ENCODE results near the gene PRR20G. TPM values are rescaled to one million over a fixed set of nuclear protein-coding genes. Genes with fewer than 3 reads are reported as not detected.

Gene PRR20G
- total RNA-seq, 1 experiment from 2014 or later, result not detected

- Histone ChIP-seq H3K4me1 (replicated peaks; ENCODE audit: insufficient read depth) (no peaks in the 10 kb centered on the region), H3K4me2 (no peak overlapping the region), H3K9me2 (ENCODE audit: insufficient read depth) (no peaks in the 10 kb centered on the region), H3K79me2 (ENCODE audit: low read depth) (no peaks in the 10 kb centered on the region), H3K27ac (no peak overlapping the region), H3K27me3 (ENCODE audit: insufficient read depth, low read depth) (peaks cover 23% of the 10 kb centered on the region), H2AFZ (no peak overlapping the region), H3F3A (ENCODE audit: insufficient read depth, low read depth) (no peaks in the 10 kb centered on the region), H4K20me1 (ENCODE audit: insufficient read depth) (no peaks in the 10 kb centered on the region), H3K36me3 (ENCODE audit: low read depth) (no peaks in the 10 kb centered on the region), H3K9me3 (ENCODE audit: insufficient read depth, low read depth) (no peaks in the 10 kb centered on the region), H3K4me3 (no peak overlapping the region)
- intact Hi-C loops (cut with micrococcal nuclease; ENCODE audit: unreplicated experiment), result no loop called here
- DNase-seq, result no peak
- no peak for TF ChIP-seq EZH2 (IDR thresholded peaks at IDR 0.05; ENCODE audit: low read depth)
- TF ChIP-seq CTCF (conservative IDR thresholded peaks at IDR 0.05), result no peak
- ChIA-PET POLR2A (ENCODE audit: unreplicated experiment) (no interaction called here), CTCF (no interaction called here)
- no TSS peak for BruUV-seq (replicated peaks)
These were observed 38.5 kb upstream of the PRR20G start for GRCh38 chr3:127326341-127326740.

DNA sequence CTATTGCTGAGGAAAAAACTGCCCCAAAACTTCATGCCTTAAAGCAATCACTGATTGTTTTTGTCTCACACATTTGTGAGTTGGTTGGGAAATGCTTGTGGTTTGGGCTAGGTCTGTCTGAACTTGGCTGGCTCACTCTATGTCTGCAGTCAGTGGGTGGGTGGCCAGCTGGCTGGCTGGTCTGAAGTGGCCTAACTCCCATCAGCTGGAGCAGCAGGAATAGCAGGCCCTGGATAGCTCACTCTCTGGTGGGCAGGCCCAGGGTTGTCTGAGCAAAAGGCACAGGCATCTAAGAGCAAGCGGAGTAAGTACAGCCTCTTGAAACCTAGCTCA, 37.7 kb upstream of the PRR20G start:
- Histone ChIP-seq H3K79me2 (ENCODE audit: low read depth) (no peaks in the 10 kb centered on the region), H3K9me3 (ENCODE audit: insufficient read depth, low read depth) (no peaks in the 10 kb centered on the region), H4K20me1 (ENCODE audit: insufficient read depth) (no peaks in the 10 kb centered on the region), H3F3A (ENCODE audit: insufficient read depth, low read depth) (no peaks in the 10 kb centered on the region), H3K4me3 (no peak overlapping the region), H3K4me2 (no peak overlapping the region), H3K9me2 (ENCODE audit: insufficient read depth) (no peaks in the 10 kb centered on the region; the same call in 1 of the 2 replicates), H3K4me1 (replicated peaks; ENCODE audit: insufficient read depth) (no peaks in the 10 kb centered on the region), H2AFZ (no peak overlapping the region), H3K27ac (no peak overlapping the region), H3K27me3 (ENCODE audit: insufficient read depth, low read depth) (peaks cover 28% of the 10 kb centered on the region), H3K36me3 (ENCODE audit: low read depth) (no peaks in the 10 kb centered on the region)
- CTCF ChIA-PET, result no interaction called here
- POLR2A ChIA-PET (ENCODE audit: unreplicated experiment), result no interaction called here
- no TSS peak for BruUV-seq (replicated peaks)
- TF ChIP-seq EZH2 (IDR thresholded peaks at IDR 0.05; ENCODE audit: low read depth), result no peak
- no peak for TF ChIP-seq CTCF (conservative IDR thresholded peaks at IDR 0.05)
- no peak for DNase-seq
- intact Hi-C loops (cut with micrococcal nuclease; ENCODE audit: unreplicated experiment), result no loop called here

- DNase-seq, result no peak
- POLR2A ChIA-PET (ENCODE audit: unreplicated experiment), result no interaction called here
- intact Hi-C loops (cut with micrococcal nuclease; ENCODE audit: unreplicated experiment), result no loop called here
These were observed 37.2 kb upstream of the PRR20G start for GRCh38 chr3:127324913-127325628.

More at GRCh38 chr3:127324913-127325628, 37.2 kb upstream of the PRR20G start:
- no peaks in the 10 kb centered on the region for H3K36me3 ChIP-seq (ENCODE audit: low read depth)
- no peaks in the 10 kb centered on the region; the same call in 1 of the 2 replicates for H3K9me2 ChIP-seq (ENCODE audit: insufficient read depth)
- no peak overlapping the region for H2AFZ ChIP-seq
- no peaks in the 10 kb centered on the region for H3F3A ChIP-seq (ENCODE audit: insufficient read depth, low read depth)
- H3K4me1 ChIP-seq (replicated peaks; ENCODE audit: insufficient read depth), result no peaks in the 10 kb centered on the region
- no peaks in the 10 kb centered on the region for H3K9me3 ChIP-seq (ENCODE audit: insufficient read depth, low read depth)
- no peak overlapping the region for H3K4me2 ChIP-seq
- CTCF ChIA-PET, result no interaction called here
- H3K4me3 ChIP-seq, result no peak overlapping the region
- H4K20me1 ChIP-seq (ENCODE audit: insufficient read depth), result no peaks in the 10 kb centered on the region
- no peaks in the 10 kb centered on the region for H3K79me2 ChIP-seq (ENCODE audit: low read depth)
- H3K27me3 ChIP-seq (ENCODE audit: insufficient read depth, low read depth), result peaks cover 28% of the 10 kb centered on the region
- no TSS peak for BruUV-seq (replicated peaks)
- TF ChIP-seq EZH2 (IDR thresholded peaks at IDR 0.05; ENCODE audit: low read depth), result no peak
- TF ChIP-seq CTCF (conservative IDR thresholded peaks at IDR 0.05), result no peak
- no peak overlapping the region for H3K27ac ChIP-seq

Measured in PC-9 (cell line).